Activated CD8-positive, alpha-beta memory T cell treated with anti-CD3 and anti-CD28 coated beads for 48 hours (primary cell): ENCODE data around the gene NFIC.
"Not testable (repeated sequence)": the region's sequence is repeated elsewhere in the genome, so short reads cannot be mapped to it uniquely, and the experiment has no call there.

Experiments
- DNase-seq, 3 experiments: peaks; one replicate each; pipeline ENCODE4 v3.0.0-alpha.2; 2020; ENCODE audit warnings: low read depth in 2 of 3, low spot score in 2 of 3

Gene NFIC

DNA sequence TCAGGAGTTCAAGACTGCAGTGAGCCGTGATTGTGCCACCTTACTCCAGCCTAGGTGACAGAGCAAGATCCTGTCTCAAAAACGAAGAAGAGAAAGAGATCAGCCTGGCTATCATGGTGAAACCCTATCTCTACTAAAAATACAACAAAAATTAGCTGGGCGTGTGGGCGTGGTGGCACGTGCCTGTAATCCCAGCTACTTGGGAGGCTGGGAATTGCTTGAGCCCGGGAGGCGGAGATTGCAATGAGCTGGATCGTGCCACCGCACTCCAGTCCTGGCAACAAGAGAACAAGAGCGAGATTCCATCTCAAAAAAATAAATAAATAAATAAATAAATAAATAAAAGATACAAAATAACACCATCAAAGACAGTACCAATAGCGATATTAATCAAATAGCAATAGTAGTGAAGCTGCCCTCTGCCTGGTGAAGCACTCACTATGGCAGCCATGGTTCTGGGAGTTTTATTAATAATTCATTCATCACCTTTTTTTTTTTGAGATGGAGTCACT lies 53.9 kb downstream of the NFIC start:
- no peak for DNase-seq

DNA sequence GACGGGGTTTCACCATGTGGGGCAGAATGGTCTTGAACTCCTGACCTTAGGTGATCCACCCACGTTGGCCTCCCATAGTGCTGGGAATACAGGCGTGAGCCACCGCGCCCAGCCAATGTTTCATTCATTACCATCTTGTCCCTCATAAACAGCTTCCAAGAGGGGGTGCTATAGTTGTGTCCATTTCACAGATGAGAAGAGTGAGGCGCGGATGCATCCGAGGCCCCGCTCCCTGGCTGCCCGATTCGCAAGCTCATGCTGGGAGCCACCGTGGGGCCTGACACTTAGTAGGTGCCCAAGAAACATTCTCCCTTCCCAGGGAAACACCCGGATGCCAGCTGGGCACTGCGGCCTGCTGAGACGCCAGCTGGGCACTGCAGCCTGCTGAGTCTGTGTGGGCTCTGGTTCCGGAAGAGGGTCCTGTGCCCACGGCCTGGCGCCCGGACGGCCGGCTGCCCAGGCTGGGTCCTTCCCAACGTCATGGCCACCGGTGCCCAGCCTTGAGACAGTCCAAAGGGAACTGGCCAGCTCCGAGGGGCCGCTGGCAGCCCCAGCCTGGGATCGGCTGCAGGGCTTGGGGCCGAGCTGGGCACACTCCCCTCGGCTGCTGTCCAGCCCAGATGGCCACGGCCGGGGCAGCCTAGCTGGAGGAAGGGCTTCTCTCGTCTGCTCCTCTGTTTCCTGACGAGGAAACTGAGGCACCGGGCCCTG lies 54.7 kb downstream of the NFIC start:
- DNase-seq = no peak

DNA sequence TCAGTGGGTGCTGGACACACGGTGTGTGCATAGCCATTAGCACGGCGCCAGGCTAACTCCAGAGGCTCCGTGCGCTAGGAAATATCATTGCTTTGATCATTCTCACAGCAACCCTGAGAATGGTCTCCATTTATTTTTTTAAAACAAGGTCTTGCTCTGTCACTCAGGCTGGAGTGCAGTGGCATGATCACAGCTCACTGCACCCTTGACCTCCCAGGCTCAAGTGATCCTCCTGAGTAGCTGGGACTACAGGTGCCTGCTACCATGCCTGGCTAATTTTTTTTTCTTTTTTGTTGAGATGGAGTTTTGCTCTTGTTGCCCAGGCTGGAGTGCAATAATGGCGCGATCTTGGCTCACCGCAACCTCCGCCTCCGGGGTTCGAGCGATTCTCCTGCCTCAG lies 55.3 kb downstream of the NFIC start:
- DNase-seq = not testable (repeated sequence)

DNA sequence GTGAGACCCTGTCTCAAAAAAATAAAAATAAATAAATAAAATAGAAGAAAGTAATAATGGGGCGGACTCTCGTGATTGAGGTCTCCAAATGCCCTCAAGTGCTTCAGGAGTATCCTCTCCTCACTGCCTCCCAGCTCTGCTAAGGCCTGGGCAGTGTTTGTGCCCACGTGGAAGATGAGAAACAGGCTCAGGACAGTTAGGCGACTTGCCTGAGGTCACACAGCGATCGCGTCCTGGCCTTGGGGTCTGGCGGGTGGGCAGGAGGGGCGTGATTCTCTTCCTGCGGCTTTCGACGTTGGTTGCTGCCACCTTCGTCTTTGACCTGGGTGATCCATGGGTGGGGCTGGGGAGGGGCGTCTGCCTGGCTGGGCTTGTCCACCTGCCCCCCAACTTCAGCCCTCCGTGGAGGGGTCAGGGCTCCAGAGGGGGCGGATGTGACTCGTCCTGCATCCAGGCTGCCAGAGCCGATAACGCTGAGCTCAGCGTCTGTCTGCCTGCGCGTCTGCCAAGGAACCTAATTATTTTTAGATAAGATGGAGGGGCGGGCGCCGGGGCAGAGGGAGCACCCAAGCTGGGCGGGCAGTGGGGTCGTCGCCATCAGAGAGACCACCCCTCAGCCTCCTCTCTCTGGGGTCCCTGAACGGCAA lies 56.9 kb downstream of the NFIC start:
- no peak for DNase-seq

- no peak for DNase-seq
Measured at GRCh38 chr19:3426433-3426832, 60.0 kb downstream of the NFIC start.

DNA sequence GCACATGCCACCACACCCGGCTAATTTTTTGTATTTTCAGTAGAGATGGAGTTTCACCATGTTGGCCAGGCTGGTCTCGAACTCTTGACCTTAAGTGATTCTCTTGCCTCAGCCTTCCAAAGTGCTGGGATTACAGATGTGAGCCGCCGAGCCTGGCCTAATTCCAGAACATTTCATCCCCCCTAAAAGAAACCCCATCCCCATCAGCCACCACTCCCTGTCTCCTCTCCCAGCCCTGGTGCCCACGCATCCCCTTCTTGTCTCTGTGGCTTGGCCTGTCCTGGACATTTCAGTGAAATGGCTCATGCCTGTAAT lies 63.9 kb downstream of the NFIC start:
- DNase-seq = not testable (repeated sequence)

DNA sequence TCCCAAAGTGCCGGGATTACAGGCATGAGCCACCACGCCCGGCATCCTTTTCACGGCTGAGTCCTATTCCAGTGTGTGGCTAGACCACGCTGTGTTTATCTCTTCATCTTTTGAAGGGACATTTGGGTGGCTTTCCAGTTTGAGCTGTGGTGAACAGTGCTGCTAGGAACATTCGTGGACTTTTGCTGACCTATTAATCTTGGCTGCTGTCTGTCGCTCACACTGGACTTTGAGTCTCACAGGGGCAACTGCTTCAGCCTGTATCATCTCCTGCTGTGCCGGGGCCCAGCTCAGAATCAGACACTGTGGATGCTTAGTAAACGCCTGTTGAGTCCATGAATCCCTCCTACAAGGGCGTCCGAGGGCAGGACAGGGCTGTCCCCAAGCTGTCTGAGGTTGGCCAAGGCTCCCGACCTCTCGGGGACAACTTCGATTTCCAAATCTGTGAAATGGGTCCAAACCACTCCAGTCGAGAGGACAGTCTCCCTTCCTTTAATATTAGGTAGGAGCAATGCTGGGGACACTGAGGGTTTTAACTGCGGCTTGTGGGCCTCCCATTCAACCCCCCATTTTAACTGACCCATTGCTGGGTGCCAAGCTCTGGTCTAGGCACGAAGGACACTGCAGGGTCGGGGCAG lies 65.5 kb downstream of the NFIC start:
- no peak for DNase-seq

GRCh38 chr19:3433313-3433712 lies 66.9 kb downstream of the NFIC start:
- DNase-seq = no peak

GRCh38 chr19:3433805-3434540 lies 67.6 kb downstream of the NFIC start:
- DNase-seq = no peak

DNA sequence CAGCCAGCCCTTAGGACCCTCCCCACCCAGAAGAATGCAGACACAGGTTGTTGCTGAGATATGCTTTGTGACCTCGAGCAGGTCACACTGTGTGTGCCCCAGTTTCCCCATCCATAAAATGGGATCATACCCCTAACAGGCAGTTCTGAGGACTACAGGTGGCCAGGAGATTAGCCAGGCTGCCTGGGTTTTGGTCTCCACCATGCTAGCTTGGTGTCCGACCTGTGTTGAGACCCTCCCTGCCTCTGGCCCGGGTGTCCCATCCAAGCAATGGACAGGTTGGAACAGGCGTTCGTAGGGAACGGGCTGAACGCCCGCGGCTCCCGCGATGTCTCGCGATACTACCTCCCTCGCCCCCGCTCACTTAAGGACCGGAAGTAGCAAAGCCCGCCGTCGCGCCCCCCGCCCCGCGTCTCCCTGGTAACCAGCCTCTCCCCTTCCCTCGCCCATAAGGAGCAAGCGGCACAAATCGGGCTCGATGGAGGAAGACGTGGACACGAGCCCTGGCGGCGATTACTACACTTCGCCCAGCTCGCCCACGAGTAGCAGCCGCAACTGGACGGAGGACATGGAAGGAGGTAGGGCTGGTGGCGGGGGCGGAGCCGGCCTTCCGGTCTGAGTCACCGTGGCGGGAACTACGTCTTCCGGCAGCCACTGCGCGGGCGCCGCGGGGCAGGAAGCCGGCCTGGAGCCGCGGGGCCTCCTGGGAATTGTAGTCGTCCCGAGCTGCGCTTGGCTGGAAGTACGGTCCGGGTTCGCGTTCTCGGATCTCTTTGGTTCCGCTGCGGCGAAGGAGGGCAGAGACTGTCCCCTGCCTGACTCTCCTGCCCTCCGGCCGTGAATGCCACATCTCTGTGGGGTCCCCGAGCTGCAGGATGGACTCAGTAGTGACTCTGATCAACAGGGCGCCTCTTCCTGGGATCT lies 68.5 kb downstream of the NFIC start:
- DNase-seq = peak; percentile 91 to 96 (median 93)

DNA sequence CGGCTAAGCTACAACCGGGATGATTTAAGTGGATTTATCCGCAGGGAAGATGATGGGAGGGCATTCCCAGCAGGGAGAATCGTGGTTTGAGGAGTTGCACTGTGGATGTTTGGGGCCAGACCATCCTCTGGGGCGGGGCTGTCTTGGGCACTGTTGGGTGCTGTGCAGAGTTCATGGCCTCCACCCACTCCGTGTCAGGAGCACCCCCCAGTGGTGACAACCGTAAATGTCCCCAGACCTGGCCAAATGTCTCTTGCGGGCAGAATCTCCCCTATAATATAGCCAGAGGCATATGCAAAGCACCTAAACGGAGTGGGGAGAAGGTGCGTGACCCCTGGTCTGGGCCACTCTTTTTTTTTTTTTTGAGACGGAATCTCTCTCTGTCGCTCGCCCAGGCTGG lies 73.7 kb downstream of the NFIC start:
- DNase-seq = peak in 2 of 3 experiments; percentile 13 to 31

GRCh38 chr19:3441089-3441985 lies 75.0 kb downstream of the NFIC start:
- no peak for DNase-seq

DNA sequence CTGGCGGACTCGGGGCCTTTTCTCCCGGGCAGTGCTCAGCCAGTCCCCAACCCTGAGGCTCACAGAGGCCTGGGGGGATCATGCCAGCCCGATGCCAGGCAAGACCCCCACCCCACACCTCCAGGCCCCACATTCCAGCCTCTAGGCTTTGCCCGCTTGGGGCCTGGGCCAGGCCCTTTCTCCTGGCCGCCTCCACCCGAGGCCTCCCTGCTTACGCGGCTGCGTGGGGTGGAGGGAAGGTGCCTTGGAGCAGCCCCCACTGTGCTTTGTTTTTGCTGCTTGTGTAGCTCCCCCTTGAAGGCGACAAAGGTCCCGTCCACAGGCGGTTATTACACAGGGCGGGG lies 75.6 kb downstream of the NFIC start:
- no peak for DNase-seq

DNA sequence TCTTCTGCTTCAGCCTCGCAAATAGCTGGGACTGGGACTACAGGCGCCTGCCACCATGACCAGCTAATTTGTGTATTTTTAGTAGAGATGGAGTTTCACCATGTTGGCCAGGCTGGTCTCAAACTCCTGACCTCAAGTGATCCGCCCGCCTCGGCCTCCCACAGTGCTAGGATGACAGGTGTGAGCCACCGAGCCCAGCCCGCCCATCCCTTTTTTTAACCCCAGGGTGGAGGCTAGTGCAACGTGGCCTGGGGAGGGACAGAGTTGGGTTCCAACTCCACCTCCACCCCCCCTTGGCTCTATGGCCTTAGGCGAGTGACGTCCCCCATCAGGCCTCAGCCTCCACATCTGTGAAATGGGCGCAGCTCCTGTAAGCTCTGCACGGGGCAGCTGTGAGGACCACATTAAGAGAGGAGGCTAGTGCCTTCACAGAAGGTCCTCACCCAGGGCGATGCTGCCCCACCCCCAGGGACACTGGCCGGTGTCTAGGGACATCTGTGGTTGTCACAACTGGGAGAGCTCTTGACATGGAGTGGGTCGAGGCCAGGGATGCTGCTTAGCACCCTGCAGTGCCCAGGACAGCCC lies 76.2 kb downstream of the NFIC start:
- DNase-seq = no peak

- DNase-seq = no peak
Measured at GRCh38 chr19:3443840-3444694, 77.7 kb downstream of the NFIC start.

DNA sequence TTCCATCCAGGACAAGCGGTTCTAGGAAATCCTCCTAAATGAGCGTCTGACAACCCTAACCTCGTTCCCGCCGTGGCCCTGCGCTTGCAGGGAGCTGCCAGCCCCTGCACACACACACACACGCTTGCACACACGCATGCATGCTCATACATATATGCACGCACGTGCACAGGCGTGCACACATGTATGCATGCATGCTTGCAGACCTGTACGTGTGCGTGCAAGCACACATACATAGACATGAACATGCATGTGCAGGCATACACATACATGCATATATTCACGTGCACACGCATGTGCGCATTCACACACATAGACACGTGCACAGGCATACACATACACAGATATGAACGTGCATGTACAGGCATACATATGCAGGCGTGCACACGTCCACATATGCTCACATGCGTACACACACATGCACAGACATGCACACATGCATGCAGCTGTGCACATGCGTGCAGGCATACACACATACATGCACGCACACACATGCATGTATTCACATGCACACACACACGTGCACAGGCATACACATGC lies 78.4 kb downstream of the NFIC start:
- no peak for DNase-seq

DNA sequence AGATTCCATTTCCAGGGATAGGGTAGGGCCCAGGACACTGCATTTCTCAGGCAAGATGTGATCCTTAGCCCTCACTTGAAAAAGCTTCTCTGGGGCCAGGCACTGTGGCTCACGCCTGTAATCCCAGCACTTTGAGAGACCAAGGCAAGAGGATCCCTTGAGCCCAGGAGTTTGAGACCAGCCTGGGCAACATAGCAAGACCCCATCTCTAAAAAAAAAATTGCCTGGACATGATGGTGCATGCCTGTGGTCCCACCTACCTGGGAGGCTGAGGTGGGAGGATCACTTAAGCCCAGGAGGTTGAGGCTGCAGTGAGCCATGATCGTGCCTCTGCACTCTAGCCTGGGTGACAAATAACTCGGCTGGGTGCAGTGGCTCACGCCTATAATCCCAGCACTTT lies 80.3 kb downstream of the NFIC start:
- not testable (repeated sequence) for DNase-seq
